ENCODE results near the gene CAMK2D.

CAMK2D gene

GRCh38 chr4:113758372-113758771 is 3.2 kb downstream of the CAMK2D start:
- Histone ChIP-seq H3K27me3 (ENCODE audit: insufficient read depth, low read depth, severe bottlenecking) (no peaks in the 10 kb centered on the region), H3K36me3 (peaks cover 3% of the 10 kb centered on the region), H3K27ac (no peak overlapping the region), H3K4me3 (ENCODE audit: low read depth, low read length) (no peak overlapping the region), H3K9me3 (ENCODE audit: severe bottlenecking) (no peaks in the 10 kb centered on the region)
- DNase-seq: no peak
- no peak for TF ChIP-seq CTCF (IDR thresholded peaks at IDR 0.05; ENCODE audit: low read depth, low read length)

GRCh38 chr4:113757486-113757885 is 4.1 kb downstream of the CAMK2D start:
- no peak for TF ChIP-seq CTCF (IDR thresholded peaks at IDR 0.05; ENCODE audit: low read depth, low read length)
- Histone ChIP-seq H3K9me3 (ENCODE audit: severe bottlenecking) (no peaks in the 10 kb centered on the region), H3K36me3 (peaks cover 3% of the 10 kb centered on the region), H3K27ac (no peak overlapping the region), H3K4me3 (ENCODE audit: low read depth, low read length) (no peak overlapping the region), H3K27me3 (ENCODE audit: insufficient read depth, low read depth, severe bottlenecking) (no peaks in the 10 kb centered on the region)
- DNase-seq: no peak

GRCh38 chr4:113756005-113756410 is 5.5 kb downstream of the CAMK2D start:
- Histone ChIP-seq H3K27ac (no peak overlapping the region), H3K36me3 (peaks cover 3% of the 10 kb centered on the region), H3K27me3 (ENCODE audit: insufficient read depth, low read depth, severe bottlenecking) (no peaks in the 10 kb centered on the region), H3K9me3 (ENCODE audit: severe bottlenecking) (no peaks in the 10 kb centered on the region), H3K4me3 (ENCODE audit: low read depth, low read length) (no peak overlapping the region)
- DNase-seq: no peak
- TF ChIP-seq CTCF (IDR thresholded peaks at IDR 0.05; ENCODE audit: low read depth, low read length): no peak

GRCh38 chr4:113750734-113751133 is 10.8 kb downstream of the CAMK2D start:
- Histone ChIP-seq H3K36me3 (peaks cover 2% of the 10 kb centered on the region), H3K9me3 (ENCODE audit: severe bottlenecking) (no peaks in the 10 kb centered on the region), H3K27ac (no peak overlapping the region), H3K4me3 (ENCODE audit: low read depth, low read length) (no peak overlapping the region), H3K27me3 (ENCODE audit: insufficient read depth, low read depth, severe bottlenecking) (no peaks in the 10 kb centered on the region)
- TF ChIP-seq CTCF (IDR thresholded peaks at IDR 0.05; ENCODE audit: low read depth, low read length): no peak
- no peak for DNase-seq

GRCh38 chr4:113750296-113750695 is 11.2 kb downstream of the CAMK2D start:
- Histone ChIP-seq H3K36me3 (peaks cover 2% of the 10 kb centered on the region), H3K27me3 (ENCODE audit: insufficient read depth, low read depth, severe bottlenecking) (no peaks in the 10 kb centered on the region), H3K27ac (no peak overlapping the region), H3K4me3 (ENCODE audit: low read depth, low read length) (no peak overlapping the region), H3K9me3 (ENCODE audit: severe bottlenecking) (no peaks in the 10 kb centered on the region)
- no peak for DNase-seq
- TF ChIP-seq CTCF (IDR thresholded peaks at IDR 0.05; ENCODE audit: low read depth, low read length): no peak

- Histone ChIP-seq H3K27me3 (ENCODE audit: insufficient read depth, low read depth, severe bottlenecking) (no peaks in the 10 kb centered on the region), H3K36me3 (peaks cover 8% of the 10 kb centered on the region), H3K27ac (no peak overlapping the region), H3K4me3 (ENCODE audit: low read depth, low read length) (no peak overlapping the region), H3K9me3 (ENCODE audit: severe bottlenecking) (no peaks in the 10 kb centered on the region)
- no peak for DNase-seq
- TF ChIP-seq CTCF (IDR thresholded peaks at IDR 0.05; ENCODE audit: low read depth, low read length): no peak
Measured at GRCh38 chr4:113749178-113749577, 12.4 kb downstream of the CAMK2D start.

Measured in WERI-Rb-1 (cell line).